HUES6 (cell line): Measurements from ENCODE around the gene DAGLA.

Source experiments
- H3K27ac ChIP-seq: 2 replicates; pipeline ENCODE4 v1.7.0; 2013; ENCODE audit warnings: low read depth, mild to moderate bottlenecking, low read length, inconsistent platforms
- H3K27me3 ChIP-seq: 2 replicates; pipeline ENCODE4 v1.6.1; 2013; ENCODE audit warnings: low read length; ENCODE audit not compliant: control insufficient read depth, insufficient read depth
- H3K36me3 ChIP-seq: 2 replicates; pipeline ENCODE4 v1.6.1; 2013; ENCODE audit warnings: low read length; ENCODE audit not compliant: control insufficient read depth, insufficient read depth
- H3K4me1 ChIP-seq: 2 replicates; pipeline ENCODE4 v1.6.1; 2013; ENCODE audit warnings: low read length; ENCODE audit not compliant: control insufficient read depth, insufficient read depth
- H3K4me3 ChIP-seq: 2 replicates; pipeline ENCODE4 v1.5.1; 2013; ENCODE audit warnings: low read depth, low read length
- H3K9ac ChIP-seq: one replicate; pipeline ENCODE4 v1.6.1; 2013; ENCODE audit warnings: mild to moderate bottlenecking, low read length
- H3K9me3 ChIP-seq: 2 replicates; pipeline ENCODE4 v1.6.1; 2013; ENCODE audit warnings: low read depth, low read length; ENCODE audit not compliant: control insufficient read depth, insufficient read depth

The DAGLA gene

GRCh38 chr11:61778920-61779650 lies 98.9 kb downstream of the DAGLA start:
- Histone ChIP-seq H3K4me1 (peaks cover 13% of the 10 kb centered on the region), H3K27me3 (no peaks in the 10 kb centered on the region)

GRCh38 chr11:61779666-61780525 lies 99.7 kb downstream of the DAGLA start:
- Histone ChIP-seq H3K27ac (no peak overlapping the region), H3K4me1 (peaks cover 13% of the 10 kb centered on the region), H3K36me3 (peaks cover 29% of the 10 kb centered on the region; the same call in 1 of the 2 replicates), H3K9ac (no peak overlapping the region), H3K4me3 (no peak overlapping the region), H3K9me3 (no peaks in the 10 kb centered on the region), H3K27me3 (no peaks in the 10 kb centered on the region)

More at GRCh38 chr11:61778920-61779650, 98.9 kb downstream of the DAGLA start:
- Histone ChIP-seq H3K36me3 (peaks cover 21% of the 10 kb centered on the region; the same call in 1 of the 2 replicates), H3K27ac (no peak overlapping the region), H3K4me3 (no peak overlapping the region), H3K9ac (no peak overlapping the region), H3K9me3 (no peaks in the 10 kb centered on the region)

- Histone ChIP-seq H3K4me1 (peaks cover 13% of the 10 kb centered on the region), H3K4me3 (no peak overlapping the region), H3K27me3 (no peaks in the 10 kb centered on the region), H3K27ac (no peak overlapping the region), H3K36me3 (peaks cover 37% of the 10 kb centered on the region), H3K9ac (no peak overlapping the region), H3K9me3 (no peaks in the 10 kb centered on the region)
Measured at GRCh38 chr11:61780581-61781162, 100.5 kb downstream of the DAGLA start.

- Histone ChIP-seq H3K4me1 (peaks cover 6% of the 10 kb centered on the region; the same call in 1 of the 2 replicates), H3K36me3 (peaks cover 46% of the 10 kb centered on the region), H3K9me3 (no peaks in the 10 kb centered on the region), H3K27me3 (no peaks in the 10 kb centered on the region), H3K27ac (no peak overlapping the region), H3K4me3 (no peak overlapping the region), H3K9ac (no peak overlapping the region)
Measured at GRCh38 chr11:61781585-61781984, 101.4 kb downstream of the DAGLA start.

- H3K27ac ChIP-seq = no peak overlapping the region
- no peak overlapping the region for H3K4me3 ChIP-seq
- no peaks in the 10 kb centered on the region for H3K9me3 ChIP-seq
- H3K36me3 ChIP-seq = peaks cover 53% of the 10 kb centered on the region
- no peaks in the 10 kb centered on the region for H3K27me3 ChIP-seq
- no peaks in the 10 kb centered on the region for H3K4me1 ChIP-seq
- H3K9ac ChIP-seq = no peak overlapping the region
Measured at GRCh38 chr11:61782299-61782698, 102.1 kb downstream of the DAGLA start.

- H3K9me3 ChIP-seq = no peaks in the 10 kb centered on the region
- no peaks in the 10 kb centered on the region for H3K27me3 ChIP-seq
- H3K4me1 ChIP-seq = no peaks in the 10 kb centered on the region
- no peak overlapping the region for H3K27ac ChIP-seq
- peaks cover 59% of the 10 kb centered on the region for H3K36me3 ChIP-seq
- no peak overlapping the region for H3K9ac ChIP-seq
- H3K4me3 ChIP-seq = no peak overlapping the region
Measured at GRCh38 chr11:61782841-61783240, 102.7 kb downstream of the DAGLA start.

GRCh38 chr11:61783717-61784505 lies 103.7 kb downstream of the DAGLA start:
- Histone ChIP-seq H3K9me3 (no peaks in the 10 kb centered on the region), H3K4me3 (no peak overlapping the region), H3K4me1 (no peaks in the 10 kb centered on the region), H3K36me3 (peaks cover 70% of the 10 kb centered on the region), H3K27ac (no peak overlapping the region), H3K27me3 (no peaks in the 10 kb centered on the region), H3K9ac (no peak overlapping the region)

GRCh38 chr11:61784506-61784805 lies 104.3 kb downstream of the DAGLA start:
- Histone ChIP-seq H3K36me3 (peaks cover 75% of the 10 kb centered on the region), H3K9ac (no peak overlapping the region), H3K27me3 (no peaks in the 10 kb centered on the region), H3K27ac (no peak overlapping the region), H3K4me1 (no peaks in the 10 kb centered on the region), H3K9me3 (no peaks in the 10 kb centered on the region), H3K4me3 (no peak overlapping the region)

- Histone ChIP-seq H3K27ac (no peak overlapping the region), H3K9ac (no peak overlapping the region), H3K4me1 (no peaks in the 10 kb centered on the region), H3K36me3 (peaks cover 81% of the 10 kb centered on the region), H3K9me3 (no peaks in the 10 kb centered on the region), H3K4me3 (no peak overlapping the region), H3K27me3 (no peaks in the 10 kb centered on the region)
Measured at GRCh38 chr11:61785837-61786402, 105.7 kb downstream of the DAGLA start.

- Histone ChIP-seq H3K36me3 (peaks cover 73% of the 10 kb centered on the region), H3K27me3 (no peaks in the 10 kb centered on the region), H3K4me3 (no peak overlapping the region), H3K9me3 (no peaks in the 10 kb centered on the region), H3K27ac (no peak overlapping the region), H3K9ac (no peak overlapping the region), H3K4me1 (no peaks in the 10 kb centered on the region)
Measured at GRCh38 chr11:61787928-61788491, 107.8 kb downstream of the DAGLA start.
